Breast epithelium (tissue), 3 donors: ENCODE measurements around the gene LMX1B.

Experiments used
- CTCF ChIP-seq, 3 donors: fragments of 450-650 bp; IDR thresholded peaks; one replicate each; pipeline ENCODE4 v1.5.1; 2016 to 2017; ENCODE audit warnings: antibody characterized with exemption in 3 of 3, mild to moderate bottlenecking in 3 of 3, moderate library complexity in 3 of 3
- POLR2A ChIP-seq: fragments of 450-650 bp; IDR thresholded peaks from one replicate; pipeline ENCODE4 v1.6.1; 2016; ENCODE audit warnings: antibody characterized with exemption, mild to moderate bottlenecking, moderate library complexity
- POLR2AphosphoS5 ChIP-seq, 3 donors: sonication (generic); formaldehyde crosslinking; IDR thresholded peaks; one replicate each; pipeline ENCODE4 v1.6.1; 2017; ENCODE audit warnings: antibody characterized with exemption in 3 of 3

DNA sequence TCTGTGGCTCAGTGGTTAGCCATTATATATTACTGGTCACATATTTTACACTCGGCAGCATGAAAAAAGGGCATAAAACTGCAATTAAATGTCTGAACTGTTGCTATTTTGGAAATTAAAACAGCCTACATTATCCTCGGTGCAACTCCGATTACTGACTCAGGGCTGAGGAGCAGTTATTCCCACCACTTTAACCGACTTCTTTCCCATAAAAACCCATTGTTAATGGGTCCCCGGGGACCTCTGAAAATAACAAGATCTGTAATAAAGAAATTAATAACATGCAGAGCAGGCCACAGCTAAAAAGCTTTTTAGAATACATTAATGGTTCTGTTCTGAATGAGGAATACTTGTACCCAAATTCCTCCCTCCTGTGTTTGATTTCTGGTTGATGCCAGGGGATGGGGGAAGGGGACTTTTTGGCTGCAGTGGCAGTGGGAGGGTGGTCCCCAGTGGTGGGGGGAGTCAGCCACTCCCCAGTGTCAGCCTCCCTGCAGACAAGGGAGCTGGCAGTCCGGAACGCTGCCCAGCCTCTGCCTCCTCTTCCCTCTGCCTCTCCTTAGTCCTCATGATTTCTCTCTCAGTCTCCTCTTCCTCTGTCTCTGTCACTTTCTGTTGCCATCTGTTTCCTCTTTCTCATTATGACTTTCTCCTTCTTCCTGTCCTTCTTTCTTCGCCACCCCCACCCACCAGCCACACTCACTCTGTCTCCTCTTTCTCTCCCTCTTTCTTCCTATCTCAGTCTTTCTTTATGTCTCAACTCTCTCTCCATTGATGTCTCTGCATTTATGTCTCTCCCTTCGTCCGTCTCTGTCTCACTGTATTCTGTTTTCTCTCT lies 132.1 kb downstream of the LMX1B start:
- no peak for TF ChIP-seq CTCF (IDR thresholded peaks at IDR 0.05)
- no peak for TF ChIP-seq POLR2A
- no peak for TF ChIP-seq POLR2AphosphoS5 (IDR thresholded peaks at IDR 0.05)
